ENCODE data around the gene PDLIM5.
"Not testable (repeated sequence)": the region's sequence is repeated elsewhere in the genome, so short reads cannot be mapped to it uniquely, and the experiment has no call there.

Gene PDLIM5

GRCh38 chr4:94650690-94651089, 198.9 kb downstream of the PDLIM5 start:
- TF ChIP-seq, protein P1, sequence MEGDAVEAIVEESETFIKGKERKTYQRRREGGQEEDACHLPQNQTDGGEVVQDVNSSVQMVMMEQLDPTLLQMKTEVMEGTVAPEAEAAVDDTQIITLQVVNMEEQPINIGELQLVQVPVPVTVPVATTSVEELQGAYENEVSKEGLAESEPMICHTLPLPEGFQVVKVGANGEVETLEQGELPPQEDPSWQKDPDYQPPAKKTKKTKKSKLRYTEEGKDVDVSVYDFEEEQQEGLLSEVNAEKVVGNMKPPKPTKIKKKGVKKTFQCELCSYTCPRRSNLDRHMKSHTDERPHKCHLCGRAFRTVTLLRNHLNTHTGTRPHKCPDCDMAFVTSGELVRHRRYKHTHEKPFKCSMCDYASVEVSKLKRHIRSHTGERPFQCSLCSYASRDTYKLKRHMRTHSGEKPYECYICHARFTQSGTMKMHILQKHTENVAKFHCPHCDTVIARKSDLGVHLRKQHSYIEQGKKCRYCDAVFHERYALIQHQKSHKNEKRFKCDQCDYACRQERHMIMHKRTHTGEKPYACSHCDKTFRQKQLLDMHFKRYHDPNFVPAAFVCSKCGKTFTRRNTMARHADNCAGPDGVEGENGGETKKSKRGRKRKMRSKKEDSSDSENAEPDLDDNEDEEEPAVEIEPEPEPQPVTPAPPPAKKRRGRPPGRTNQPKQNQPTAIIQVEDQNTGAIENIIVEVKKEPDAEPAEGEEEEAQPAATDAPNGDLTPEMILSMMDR (IDR thresholded peaks at IDR 0.05; ENCODE audit: extremely low read depth, missing control alignments): no peak
- DNase-seq (ENCODE audit: low spot score): no peak

DNA sequence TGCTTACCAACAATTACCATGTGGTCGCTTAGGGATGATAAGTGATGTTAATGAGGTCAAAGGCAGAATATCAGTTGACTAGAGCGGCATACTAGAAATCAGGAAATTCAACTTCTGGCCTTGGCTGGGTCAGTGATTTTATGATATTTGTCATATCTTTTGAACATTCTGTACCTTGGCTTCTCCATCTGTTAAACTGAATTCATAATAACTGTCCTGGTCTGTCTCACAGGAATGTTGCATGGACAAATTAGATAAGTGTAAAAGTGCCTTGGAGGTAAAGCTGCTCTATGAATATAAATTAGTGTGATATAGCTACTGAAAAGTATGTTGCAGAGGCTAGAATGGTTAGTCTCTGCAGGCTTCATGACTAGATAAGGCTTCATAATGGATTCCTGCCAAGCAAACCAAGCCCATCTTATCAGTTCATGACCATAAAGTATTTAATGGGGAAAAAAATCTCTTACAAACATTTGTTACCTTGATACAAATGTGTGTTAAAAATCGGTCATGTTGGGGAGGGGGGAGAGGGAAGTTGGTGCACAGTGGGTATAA, 201.4 kb downstream of the PDLIM5 start:
- DNase-seq (ENCODE audit: low spot score): no peak
- TF ChIP-seq, protein P1 (IDR thresholded peaks at IDR 0.05; ENCODE audit: extremely low read depth, missing control alignments): no peak

DNA sequence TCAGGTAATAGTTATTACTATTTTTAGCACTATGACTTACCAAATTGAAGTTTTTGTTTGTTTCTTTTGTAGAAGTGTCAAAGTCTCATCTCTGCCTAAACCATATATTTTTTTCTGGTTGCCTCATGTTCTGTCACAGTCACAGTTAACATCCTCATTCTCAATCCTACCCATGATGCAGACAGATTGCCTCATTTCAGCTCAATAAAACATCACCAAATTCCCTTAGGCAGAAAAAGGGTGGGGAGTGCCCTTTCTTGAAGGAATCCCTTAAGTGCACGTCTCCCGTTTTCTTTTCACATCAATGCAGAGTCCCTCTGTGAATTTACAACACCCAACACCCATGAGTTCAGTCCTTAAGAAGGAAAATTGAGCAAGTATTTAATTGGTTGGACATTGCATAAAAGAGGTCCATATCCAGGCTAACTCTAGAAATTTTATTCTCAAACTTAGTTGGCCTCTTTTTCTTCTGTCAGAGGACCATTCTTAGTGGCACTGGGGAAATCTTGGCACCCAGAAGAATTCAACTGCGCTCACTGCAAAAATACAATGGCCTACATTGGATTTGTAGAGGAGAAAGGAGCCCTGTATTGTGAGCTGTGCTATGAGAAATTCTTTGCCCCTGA, 202.4 kb downstream of the PDLIM5 start:
- TF ChIP-seq, protein P1 (IDR thresholded peaks at IDR 0.05; ENCODE audit: extremely low read depth, missing control alignments): no peak
- no peak for DNase-seq (ENCODE audit: low spot score)

DNA sequence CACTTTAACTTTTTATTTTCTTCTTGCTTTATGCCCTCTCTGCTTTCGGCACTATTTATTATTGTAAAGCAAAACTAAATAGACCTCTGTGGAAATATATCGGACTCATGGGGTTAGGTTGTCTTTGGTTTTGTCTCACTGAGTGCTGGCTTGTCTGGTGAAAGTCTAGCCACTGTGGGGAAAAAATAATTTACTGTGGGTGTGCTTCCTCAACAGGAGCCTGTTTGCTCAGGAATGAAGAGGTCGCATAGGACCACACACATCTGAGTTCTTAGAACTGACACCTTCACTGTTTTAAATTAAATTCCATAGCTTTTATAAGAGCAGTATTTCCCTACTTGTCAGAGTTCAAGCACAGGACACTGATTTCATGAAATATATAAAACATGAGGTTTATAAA, 203.0 kb downstream of the PDLIM5 start:
- DNase-seq (ENCODE audit: low spot score): no peak
- TF ChIP-seq, protein P1 (IDR thresholded peaks at IDR 0.05; ENCODE audit: extremely low read depth, missing control alignments): no peak

DNA sequence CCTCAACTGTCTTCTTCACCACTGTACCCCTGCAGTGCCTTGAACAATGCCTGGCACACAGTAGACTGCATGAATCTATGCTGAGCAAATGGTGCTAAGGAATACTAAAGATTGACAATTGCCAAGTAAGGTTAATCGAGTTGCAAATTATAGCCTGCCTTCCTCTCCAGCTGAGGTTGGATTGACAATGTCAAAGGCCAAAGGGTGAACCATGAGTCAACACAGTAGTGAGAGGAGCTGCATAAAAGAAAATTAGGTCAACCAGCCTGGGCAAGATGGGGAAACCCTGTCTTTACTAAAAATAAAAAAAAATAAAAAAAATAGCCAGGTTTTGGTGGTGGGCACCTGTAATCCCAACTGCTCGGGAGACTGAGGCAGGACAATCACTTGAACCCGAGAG, 208.9 kb downstream of the PDLIM5 start:
- no peak for DNase-seq (ENCODE audit: low spot score)
- TF ChIP-seq, protein P1 (IDR thresholded peaks at IDR 0.05; ENCODE audit: extremely low read depth, missing control alignments): no peak

DNA sequence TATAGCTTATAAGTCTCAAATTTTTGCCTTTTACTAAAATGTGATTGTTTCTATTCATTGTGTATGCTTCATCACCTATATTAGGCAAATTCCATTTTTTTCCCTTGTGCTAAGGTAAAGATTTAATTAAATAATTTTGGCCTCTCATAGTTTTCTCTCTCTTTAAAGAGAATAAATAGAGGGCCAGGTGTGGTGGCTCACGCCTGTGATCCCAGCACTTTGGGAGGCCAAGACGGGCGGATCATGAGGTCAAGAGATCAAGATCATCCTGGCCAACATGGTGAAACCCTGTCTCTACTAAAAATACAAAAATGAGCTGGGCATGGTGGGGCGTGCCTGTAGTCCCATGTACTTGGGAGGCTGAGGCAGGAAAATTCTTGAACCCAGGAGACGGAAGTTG, 213.3 kb downstream of the PDLIM5 start:
- not testable (repeated sequence) for DNase-seq (ENCODE audit: low spot score)

DNA sequence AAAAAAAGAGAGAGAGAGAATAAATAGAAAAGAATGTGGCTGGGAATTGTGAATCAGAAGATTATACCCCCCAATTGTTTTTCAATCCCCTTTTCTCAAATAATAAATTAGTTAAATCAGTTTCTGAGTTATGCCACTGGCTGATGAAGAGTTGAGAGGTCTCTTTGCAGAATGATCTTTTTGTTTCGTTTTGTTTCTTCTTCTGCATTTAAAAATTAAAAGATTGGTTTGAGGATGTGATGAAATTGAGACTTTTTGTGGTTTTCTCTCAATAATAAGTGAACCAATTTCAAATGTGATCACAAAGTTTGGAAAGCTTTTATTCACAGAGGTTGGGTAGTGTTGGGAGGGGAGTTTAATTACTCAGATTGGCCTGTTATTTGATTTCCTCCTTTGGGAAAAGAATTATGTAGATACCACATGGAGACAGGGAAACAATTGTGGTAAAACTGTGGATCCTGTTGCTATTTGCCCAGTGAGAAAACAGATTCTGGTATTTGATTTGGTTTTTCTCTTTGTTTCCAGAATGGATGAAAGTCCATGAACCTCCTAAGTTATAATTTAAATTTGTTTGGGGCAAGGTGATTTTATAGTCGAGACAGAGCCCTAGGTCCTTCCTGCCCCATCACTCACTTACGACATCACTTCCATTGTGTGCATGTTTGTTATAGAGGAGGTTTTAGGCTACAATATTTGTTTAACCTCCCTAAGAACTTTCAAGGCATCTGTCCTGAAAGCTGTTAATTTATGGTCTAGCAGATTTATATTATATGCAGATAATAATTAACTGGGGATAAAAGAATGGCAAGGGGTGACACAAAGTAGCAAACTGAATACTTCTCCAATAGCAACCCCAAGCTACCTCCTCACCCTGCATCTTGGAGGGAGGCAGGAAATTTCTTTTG, 214.0 kb downstream of the PDLIM5 start:
- TF ChIP-seq, protein P1 (IDR thresholded peaks at IDR 0.05; ENCODE audit: extremely low read depth, missing control alignments): no peak
- no peak for DNase-seq (ENCODE audit: low spot score)
